Parathyroid adenoma (tissue), 2 donors: ENCODE data around the gene P4HA2.

Source experiments
- H2AFZ ChIP-seq: fragments of 300-600 bp; sonication (generic); one replicate; pipeline ENCODE4 v1.7.0; 2017; ENCODE audit warnings: antibody characterized with exemption, mild to moderate bottlenecking
- H3K27ac ChIP-seq: fragments of 300-600 bp; sonication (generic); one replicate; pipeline ENCODE4 v1.7.0; 2017
- H3K27me3 ChIP-seq: fragments of 300-600 bp; sonication (generic); one replicate; pipeline ENCODE4 v1.7.0; 2017; ENCODE audit warnings: low read length; ENCODE audit not compliant: control insufficient read depth, insufficient read depth
- H3K36me3 ChIP-seq: fragments of 300-600 bp; sonication (generic); one replicate; pipeline ENCODE4 v1.7.0; 2017; ENCODE audit warnings: low read length; ENCODE audit not compliant: control insufficient read depth, insufficient read depth
- H3K4me1 ChIP-seq: fragments of 300-600 bp; sonication (generic); one replicate; pipeline ENCODE4 v1.7.0; 2017; ENCODE audit warnings: control low read depth
- H3K4me2 ChIP-seq: fragments of 300-600 bp; sonication (generic); one replicate; pipeline ENCODE4 v1.7.0; 2017; ENCODE audit warnings: low read length
- H3K4me3 ChIP-seq: fragments of 300-600 bp; sonication (generic); one replicate; pipeline ENCODE4 v1.7.0; 2017; ENCODE audit warnings: low read depth, low read length
- H3K79me2 ChIP-seq: fragments of 300-600 bp; sonication (generic); one replicate; pipeline ENCODE4 v1.7.0; 2017; ENCODE audit warnings: control low read depth
- H3K9ac ChIP-seq: fragments of 300-600 bp; sonication (generic); one replicate; pipeline ENCODE4 v1.7.0; 2017; ENCODE audit warnings: mild to moderate bottlenecking
- H3K9me3 ChIP-seq: fragments of 300-600 bp; sonication (generic); one replicate; pipeline ENCODE4 v1.7.0; 2017; ENCODE audit warnings: low read length; ENCODE audit not compliant: control insufficient read depth
- TF ChIP-seq, protein P1 (sequence below): fragments of 300-600 bp; sonication (generic); IDR thresholded peaks from one replicate; pipeline ENCODE4 v1.7.0; 2017; ENCODE audit warnings: antibody characterized with exemption, mild to moderate bottlenecking
- donor health status: primary hyperparathyroidism.

P4HA2 gene

GRCh38 chr5:132264546-132265335 is 37.1 kb upstream of the P4HA2 start:
- Histone ChIP-seq H3K4me2 (no peak overlapping the region), H2AFZ (no peak overlapping the region), H3K4me1 (peaks cover 15% of the 10 kb centered on the region), H3K79me2 (no peaks in the 10 kb centered on the region), H3K9me3 (no peaks in the 10 kb centered on the region), H3K27ac (peak overlapping the region; percentile 40), H3K9ac (no peak overlapping the region), H3K27me3 (no peaks in the 10 kb centered on the region), H3K36me3 (no peaks in the 10 kb centered on the region), H3K4me3 (no peak overlapping the region)
- TF ChIP-seq, protein P1, sequence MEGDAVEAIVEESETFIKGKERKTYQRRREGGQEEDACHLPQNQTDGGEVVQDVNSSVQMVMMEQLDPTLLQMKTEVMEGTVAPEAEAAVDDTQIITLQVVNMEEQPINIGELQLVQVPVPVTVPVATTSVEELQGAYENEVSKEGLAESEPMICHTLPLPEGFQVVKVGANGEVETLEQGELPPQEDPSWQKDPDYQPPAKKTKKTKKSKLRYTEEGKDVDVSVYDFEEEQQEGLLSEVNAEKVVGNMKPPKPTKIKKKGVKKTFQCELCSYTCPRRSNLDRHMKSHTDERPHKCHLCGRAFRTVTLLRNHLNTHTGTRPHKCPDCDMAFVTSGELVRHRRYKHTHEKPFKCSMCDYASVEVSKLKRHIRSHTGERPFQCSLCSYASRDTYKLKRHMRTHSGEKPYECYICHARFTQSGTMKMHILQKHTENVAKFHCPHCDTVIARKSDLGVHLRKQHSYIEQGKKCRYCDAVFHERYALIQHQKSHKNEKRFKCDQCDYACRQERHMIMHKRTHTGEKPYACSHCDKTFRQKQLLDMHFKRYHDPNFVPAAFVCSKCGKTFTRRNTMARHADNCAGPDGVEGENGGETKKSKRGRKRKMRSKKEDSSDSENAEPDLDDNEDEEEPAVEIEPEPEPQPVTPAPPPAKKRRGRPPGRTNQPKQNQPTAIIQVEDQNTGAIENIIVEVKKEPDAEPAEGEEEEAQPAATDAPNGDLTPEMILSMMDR = no peak

- H3K9ac ChIP-seq = no peak overlapping the region
- H3K4me2 ChIP-seq = no peak overlapping the region
- H3K27ac ChIP-seq = no peak overlapping the region
- no peak overlapping the region for H2AFZ ChIP-seq
- H3K4me1 ChIP-seq = peaks cover 15% of the 10 kb centered on the region
- no peak overlapping the region for H3K4me3 ChIP-seq
- H3K27me3 ChIP-seq = no peaks in the 10 kb centered on the region
- H3K9me3 ChIP-seq = no peaks in the 10 kb centered on the region
- H3K79me2 ChIP-seq = no peaks in the 10 kb centered on the region
- TF ChIP-seq, protein P1 = no peak
- H3K36me3 ChIP-seq = no peaks in the 10 kb centered on the region
Measured at GRCh38 chr5:132263548-132264261, 36.1 kb upstream of the P4HA2 start.

DNA sequence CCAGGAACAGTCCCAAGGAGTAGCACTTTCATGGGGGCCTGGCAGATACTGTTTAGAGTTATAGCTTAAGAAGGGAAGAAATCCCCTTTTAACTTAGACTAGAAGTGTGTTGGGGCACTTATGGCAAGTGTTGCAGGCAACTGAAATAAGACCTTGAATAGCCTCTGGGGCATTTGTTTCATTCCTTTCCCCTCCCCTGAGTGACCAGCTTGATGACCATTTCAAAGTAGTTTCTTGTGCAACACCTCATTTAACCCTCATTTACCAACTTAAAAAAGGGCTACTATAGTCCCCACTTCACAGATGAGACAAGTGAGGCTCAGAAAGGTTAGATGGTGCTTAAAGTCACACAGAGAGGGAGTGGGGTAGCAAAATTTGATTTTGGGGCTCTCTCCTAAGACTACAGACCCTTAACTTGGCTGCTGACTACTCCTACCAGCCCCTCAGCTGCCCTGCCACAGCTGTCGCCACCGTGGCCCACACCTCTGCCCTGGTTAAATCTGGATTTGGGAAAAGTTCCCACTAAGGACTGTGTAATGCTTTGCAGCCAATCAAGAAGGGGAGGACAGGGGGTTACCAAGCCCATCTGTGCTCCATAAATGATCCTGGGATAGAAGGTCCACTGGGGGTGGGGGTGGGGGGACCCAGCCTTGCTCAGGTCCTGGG is 35.4 kb upstream of the P4HA2 start:
- H3K4me1 ChIP-seq = peaks cover 15% of the 10 kb centered on the region
- H3K79me2 ChIP-seq = no peaks in the 10 kb centered on the region
- H3K4me2 ChIP-seq = no peak overlapping the region
- TF ChIP-seq, protein P1 = no peak
- H3K9ac ChIP-seq = no peak overlapping the region
- H3K27me3 ChIP-seq = no peaks in the 10 kb centered on the region
- no peaks in the 10 kb centered on the region for H3K36me3 ChIP-seq
- H3K9me3 ChIP-seq = no peaks in the 10 kb centered on the region
- H2AFZ ChIP-seq = no peak overlapping the region
- H3K27ac ChIP-seq = no peak overlapping the region
- no peak overlapping the region for H3K4me3 ChIP-seq

DNA sequence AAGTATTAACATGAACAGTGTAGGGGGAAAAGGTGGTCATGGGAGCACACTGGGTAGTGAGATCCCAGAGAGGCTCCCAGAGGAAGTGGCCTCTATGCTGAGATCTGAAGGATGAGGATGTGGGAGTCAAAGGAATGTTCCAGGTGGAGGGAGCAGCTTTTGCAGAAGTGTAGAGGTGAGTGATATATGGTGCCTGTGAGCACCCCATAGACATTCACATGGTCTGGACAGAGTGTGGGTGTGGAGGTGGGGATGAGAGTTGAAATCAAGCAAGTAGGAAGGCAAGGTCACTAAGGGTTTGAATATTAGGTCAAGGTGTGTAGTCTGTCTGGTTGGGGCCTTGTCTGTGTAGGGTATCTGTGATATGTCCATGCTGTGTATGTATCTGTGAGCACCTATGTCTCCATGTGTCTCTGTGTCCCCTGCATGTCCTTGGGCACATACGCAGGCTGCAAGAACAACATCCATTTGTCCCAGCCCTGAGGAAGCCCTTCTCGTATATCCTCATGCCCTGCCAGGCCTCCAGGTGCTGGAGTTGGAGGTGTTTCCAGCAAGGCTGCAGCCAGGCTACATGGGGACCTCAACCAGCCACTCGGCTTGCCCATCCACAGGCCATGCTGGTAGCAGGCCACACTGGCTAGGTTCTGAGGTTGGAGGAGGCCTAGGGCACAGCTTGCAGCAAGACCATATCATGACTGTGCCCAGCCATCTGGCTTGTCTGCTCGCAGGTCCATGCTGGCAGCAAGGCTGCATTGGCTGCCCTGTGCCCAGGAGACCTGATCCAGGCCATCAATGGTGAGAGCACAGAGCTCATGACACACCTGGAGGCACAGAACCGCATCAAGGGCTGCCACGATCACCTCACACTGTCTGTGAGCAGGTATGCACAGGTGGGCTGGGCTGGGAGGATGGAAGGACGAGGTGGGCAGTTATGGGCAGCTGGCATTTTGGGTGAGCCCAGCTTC is 34.5 kb upstream of the P4HA2 start:
- peaks cover 15% of the 10 kb centered on the region for H3K4me1 ChIP-seq

More for the DNA sequence above, 34.5 kb upstream of the P4HA2 start:
- no peak overlapping the region for H3K4me3 ChIP-seq
- H3K9ac ChIP-seq = no peak overlapping the region
- H3K79me2 ChIP-seq = no peaks in the 10 kb centered on the region
- TF ChIP-seq, protein P1 = no peak
- H3K36me3 ChIP-seq = no peaks in the 10 kb centered on the region
- no peaks in the 10 kb centered on the region for H3K9me3 ChIP-seq
- no peak overlapping the region for H3K27ac ChIP-seq
- H3K27me3 ChIP-seq = no peaks in the 10 kb centered on the region
- H3K4me2 ChIP-seq = no peak overlapping the region
- no peak overlapping the region for H2AFZ ChIP-seq
